GM18909 (cell line): ENCODE measurements around the gene RTCA.
"Not testable (repeated sequence)": the region's sequence is repeated elsewhere in the genome, so short reads cannot be mapped to it uniquely, and the experiment has no call there.

Source experiments
- ATAC-seq: cut with Tn5 transposase; IDR thresholded peaks from one replicate; pipeline ENCODE4 v1.9.1; 2021; ENCODE audit warnings: mild to moderate bottlenecking; ENCODE audit not compliant: unreplicated experiment, poor library complexity

Gene RTCA

DNA sequence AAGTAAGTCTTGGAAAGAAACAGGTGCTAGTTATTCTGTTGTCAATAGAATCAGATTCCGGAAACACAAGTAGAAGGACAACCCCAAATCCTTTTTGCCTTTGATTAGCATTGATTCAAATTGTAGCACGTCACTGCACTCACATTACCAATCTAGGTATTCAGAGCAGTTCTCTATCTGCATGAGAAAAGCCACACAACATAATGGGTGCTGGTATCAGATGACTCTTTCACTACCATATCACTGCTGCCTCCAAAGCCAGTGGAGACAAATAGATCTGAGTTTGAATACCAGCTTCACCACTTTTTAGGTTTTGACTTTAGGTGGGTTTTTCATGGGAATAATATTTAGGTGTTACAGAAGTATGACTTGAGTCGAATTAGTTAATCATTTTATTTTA, 38.9 kb downstream of the RTCA start:
- no peak for ATAC-seq

DNA sequence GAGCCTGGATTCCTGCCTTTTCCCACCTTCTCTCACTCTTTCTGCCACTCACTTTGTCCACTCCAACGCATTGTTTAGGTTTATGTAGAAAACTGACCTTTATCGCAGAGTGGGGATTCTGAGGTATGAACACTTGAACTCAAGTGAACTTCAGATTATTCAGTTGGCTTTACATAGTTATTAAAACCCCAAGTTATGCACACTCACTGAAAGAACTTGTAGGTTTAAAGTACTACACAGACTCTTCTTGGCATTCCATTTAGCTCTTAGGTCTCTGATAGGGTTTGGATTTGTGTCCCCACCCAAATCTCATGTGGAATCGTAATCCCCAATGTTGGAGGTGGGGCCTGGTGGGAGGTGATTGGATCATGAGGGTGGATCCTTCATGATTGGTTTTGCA, 39.9 kb downstream of the RTCA start:
- ATAC-seq: no peak

DNA sequence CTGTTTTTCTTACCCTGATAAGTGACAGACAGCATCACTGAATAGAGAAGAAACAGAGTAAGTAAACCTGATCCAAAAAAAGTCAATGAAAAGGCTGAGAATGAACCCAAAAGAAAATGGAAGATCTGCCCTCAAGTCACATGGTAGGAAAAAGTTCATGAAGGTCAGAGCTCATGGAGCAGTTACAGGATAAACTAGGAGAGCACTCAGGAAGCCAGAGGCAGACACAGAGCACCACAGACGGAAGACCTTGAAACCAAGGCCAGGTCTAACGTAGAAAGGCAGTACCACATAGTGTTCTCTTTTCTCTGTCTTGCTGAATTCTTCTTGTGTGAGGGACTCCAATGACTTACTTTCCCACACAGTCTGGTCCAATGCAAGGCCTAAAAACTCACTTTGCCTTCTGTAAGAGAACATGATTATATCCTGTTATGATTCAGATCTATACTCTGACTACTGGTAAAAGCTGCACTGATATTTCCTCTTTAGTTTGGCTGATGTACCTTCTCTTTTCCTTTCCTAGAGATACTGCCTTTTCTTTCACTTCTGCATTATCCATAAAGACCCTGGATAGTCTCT, 40.8 kb downstream of the RTCA start:
- no peak for ATAC-seq

DNA sequence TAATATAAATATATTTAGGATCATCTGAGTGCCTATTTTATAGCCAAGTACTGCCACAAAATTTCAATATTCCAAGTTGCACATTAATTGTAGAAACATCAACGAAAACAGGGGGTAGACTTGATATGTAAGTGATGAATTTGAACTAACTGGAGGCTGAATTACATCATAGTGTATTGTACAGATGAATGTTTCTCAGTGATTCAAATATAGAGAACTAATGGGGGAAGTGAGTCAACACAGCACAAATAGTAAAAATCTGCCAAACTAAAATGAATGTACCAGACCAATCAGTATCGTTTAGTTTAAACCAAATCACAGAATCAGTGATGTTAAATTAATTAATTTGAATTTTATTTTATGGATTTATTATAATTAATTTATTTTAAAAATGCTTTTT, 42.8 kb downstream of the RTCA start:
- ATAC-seq: no peak

DNA sequence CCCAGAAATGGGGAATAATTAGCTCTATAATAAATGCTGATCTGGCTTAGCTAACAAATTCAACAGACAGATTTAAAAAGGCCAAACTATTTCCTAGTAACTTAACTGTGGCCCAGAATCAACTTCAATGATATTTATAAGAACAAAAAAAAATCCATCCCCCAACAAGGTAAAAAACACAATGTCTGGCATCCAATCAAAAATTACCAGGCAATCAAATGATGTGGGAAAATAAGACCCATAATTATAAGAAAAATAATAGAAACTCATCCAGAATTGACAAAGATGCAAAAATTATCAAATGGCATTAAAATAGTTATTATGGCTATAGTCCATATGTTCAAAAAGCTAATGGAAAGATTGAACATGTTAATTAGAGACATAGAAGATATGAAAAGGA, 43.8 kb downstream of the RTCA start:
- no peak for ATAC-seq

DNA sequence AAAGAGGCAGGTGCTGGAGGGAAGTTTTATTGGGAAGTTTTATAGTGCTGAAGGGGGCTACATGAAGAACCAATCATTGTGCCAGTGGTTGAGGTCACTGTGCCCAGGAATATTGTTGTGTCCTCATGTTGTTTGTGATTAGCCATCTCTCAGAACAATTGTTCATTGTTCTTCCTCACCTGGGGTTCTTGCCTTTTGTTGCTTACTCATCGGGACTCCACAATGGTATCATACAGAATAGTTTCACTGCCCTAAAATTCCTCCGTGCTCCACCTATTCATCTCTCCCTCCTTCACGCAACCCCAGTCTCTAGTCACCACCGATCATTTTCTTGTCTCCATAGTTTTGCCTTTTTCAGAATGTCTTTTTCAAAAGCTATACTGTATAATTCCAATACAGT, 47.4 kb downstream of the RTCA start:
- ATAC-seq: no peak

DNA sequence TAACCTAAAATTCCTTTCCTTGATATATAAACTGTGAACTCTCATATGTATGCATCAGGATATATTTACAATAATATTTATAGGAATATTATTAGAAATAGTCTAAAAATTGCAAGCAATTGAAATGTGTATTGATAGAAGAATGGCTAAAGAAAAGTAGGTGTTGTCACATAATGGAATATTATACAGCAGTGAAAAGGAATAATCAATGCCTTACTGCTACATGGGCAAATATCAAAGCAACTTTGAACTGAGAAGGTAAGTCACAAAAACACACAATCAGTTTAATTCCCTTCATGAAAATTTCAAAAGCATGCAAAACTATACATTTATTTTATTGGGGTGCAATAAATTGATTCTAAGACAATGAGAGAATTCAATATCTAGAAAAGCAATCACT, 50.6 kb downstream of the RTCA start:
- no peak for ATAC-seq

DNA sequence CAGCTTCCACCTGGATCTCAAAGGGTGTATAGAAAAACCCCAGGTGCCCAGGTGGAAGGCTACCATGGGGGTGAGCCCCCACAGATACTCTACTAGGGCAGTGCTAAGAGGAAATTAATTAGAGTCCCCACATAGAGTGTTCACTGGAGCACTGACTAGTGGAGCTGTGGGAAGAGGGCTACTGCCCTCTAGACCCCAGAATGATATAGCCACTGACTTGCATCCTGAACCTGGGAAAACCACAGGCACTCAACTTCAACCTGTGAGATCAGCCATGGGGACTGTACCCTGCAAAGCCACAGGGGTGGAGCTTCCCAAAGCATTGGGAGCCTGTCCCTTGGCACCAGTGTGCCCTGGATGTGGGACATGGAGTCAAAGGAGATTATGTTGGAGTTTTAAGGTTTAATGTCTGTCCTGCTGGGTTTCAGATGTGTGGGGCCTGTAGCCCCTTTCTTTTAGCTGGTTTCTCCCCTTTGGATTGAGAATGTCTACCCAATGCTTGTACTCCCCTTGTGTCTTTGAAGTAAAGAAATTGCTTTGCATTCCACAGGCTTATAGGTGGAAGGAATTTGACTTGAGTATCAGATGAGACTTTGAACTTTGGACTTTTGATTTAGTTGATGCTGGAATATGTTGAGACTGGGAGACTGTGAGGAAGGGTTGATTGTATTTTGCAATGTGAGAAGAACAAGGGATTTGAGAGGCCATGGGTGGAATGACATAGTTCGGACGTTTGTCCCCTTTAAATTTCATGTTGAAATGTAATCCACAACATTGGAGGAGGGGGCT, 54.5 kb downstream of the RTCA start:
- no peak for ATAC-seq

DNA sequence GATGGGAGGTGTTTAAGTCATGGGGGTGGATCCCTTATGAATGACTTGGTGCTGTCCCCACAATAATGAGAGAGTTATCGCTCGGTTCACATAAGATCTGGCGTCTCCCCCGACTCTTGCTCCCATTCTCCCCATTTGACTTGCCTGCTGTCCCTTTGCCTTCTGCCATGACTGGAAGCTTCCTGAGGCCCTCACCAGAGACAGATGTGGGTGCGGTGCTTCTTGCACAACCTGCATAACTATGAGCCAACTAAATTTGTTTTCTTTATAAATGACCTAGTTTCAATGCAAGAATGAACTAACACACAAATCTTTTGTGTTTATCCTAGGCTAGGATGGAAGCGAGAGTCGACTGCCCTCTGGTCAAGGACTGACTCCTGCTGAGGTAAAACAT, 55.1 kb downstream of the RTCA start:
- no peak for ATAC-seq

DNA sequence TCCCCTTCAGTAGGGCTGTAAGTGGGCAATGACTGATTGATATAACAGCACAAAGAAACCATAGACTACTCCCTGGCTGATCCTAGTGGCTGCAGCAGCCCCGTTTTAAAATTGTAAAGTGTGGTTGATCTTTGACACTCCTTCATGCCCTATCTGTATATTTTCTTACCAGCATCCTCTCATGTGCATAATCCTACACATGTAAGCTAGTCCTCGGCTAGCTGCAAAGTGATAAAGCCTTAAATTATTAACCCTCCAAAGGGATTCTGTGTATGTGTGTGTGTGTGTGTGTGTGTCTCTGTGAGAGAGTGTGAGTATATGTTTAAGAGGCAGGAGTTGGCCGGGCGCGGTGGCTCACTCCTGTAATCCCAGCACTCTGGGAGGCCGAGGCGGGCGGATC, 55.5 kb downstream of the RTCA start:
- no peak for ATAC-seq

DNA sequence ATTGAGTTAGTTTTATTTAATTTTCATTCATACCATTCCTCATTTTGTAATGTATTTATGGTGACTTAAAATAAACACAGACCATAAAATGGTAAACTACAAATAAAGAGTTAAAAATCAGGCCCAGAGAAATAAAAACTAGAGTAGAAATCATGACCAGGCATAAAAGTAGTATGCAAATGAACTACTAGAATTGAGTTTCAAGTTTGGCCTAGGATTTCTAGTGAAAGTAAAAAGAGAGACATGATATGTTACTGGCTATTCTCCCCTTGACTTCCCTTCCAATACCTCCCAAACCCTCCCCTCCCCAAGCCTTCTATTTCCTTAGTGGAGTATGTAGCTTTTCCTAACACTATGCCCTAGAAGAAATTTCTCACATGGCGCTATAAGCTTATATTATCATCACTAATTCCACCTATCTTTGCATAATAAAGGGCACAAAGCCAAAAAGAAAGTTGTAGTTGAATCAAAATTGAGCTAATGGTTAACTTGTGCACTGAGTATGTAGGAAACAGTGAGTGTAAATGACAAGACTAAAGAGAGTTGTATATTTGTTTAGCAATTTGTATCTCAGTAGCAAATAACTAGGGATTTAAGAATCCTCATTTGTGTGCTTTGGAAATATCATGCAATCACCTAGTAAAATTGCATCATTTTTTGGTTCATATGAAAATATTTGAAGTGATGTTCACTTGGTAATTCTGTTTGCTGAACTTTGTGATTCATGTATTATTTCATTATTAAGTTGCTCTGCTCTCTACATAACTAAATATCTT, 56.6 kb downstream of the RTCA start:
- peak; percentile 88 for ATAC-seq

DNA sequence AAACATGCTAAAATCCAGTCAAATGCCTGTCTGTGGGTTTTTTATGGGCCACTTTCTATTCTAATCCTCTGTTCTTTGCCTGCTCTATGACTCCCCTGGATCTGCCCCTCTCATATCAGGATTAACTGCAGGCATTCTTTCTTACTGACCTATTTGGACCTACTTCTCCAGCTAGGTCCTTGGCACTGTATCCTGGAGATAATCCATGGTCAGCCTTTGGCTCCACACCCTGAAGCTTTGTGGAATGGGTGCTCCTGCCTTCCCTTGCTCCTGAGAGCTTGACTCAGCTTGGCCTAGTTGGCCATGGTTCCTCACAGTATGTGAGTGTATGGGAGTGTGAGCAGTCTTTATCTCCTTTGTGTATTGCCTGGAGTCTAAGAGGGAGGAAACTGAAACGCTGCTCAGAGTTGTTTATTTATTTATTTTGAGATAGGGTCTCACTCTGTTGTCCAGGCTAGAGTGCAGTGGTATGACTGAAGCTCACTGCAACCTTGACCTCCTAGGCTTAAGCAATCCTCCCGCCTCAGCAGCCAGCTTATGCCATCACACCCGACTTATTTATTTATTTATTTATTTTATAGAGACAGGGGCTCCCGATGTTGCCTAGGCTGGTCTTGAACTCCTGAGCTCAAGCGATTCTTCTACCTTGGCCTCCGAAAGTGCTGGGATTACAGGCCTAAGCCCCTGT, 57.5 kb downstream of the RTCA start:
- ATAC-seq: no peak

DNA sequence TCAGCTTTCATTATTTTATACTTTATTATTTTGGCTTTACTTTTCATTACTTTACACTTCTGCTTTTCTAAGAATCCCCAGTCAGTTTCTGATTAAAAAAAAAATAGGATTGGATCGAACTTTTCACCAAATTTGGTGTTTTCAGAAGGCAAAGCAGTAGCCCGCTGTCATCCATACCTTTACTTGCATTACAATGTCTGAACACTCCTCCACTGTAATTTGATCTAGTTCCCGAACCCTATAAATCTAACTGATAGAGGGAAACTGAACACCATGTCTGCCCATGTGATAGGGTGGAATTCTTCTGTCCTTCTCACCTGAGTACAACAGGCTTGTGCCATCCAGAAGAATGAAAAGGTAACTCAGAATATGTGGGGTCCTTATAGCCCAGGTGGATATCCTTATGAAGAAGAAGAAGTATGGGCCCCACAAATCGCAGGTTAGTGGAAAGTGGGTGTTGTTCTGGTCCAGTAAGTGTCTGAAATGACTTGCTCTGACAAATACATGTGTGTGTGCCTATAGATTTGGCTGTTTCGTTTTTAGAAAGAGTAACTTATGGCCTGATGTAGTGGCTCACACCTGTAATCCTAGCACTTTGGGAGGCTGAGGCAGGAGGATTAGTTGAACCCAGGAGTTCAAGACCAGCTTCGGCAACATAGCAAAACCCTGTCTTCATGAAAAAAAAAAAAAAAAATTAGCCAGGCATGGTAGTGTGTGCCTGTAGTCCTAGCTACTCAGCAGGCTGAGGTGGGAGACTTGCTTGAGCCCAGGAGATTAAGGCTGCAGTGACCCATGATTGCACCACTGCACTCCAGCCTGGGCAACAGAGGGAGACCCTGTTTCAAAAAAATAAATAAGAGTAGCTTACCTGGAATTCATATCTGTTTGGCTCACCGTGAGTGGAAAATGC, 59.7 kb downstream of the RTCA start:
- ATAC-seq: no peak

DNA sequence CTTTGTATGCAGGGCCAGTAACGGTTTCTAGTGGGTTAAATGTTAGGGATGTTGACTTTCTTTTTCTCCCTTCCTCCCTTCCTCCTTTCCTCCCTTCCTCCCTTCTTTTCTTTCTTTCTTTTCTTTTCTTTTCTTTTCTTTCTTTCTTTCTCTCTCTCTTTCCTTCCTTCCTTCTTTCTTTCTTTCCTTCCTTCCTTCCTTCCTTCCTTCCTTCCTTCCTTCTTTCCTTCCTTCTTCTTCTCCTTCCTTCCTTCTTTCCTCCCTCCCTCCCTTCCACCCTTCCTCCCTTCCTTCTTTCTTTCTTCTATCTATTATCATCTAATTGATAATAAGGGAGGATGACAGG, 60.3 kb downstream of the RTCA start:
- ATAC-seq: not testable (repeated sequence)

DNA sequence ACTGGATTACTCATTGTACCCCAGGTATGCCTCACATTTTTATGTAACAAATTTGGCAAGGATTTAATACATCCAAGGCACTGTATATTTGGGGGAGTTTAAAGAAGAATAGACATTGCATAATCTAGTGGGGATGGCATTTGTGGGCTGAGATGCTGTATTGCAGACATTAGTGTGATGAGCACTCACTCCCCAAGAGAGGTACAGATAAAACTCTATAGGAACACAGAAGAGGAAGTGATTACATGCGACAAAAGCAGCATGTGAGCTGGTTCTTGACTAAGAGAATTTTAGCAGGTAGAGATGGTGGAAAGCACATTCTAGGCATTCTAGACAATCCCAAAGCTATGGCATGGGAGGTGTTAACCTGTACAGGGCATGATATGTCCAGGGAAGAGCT, 62.1 kb downstream of the RTCA start:
- no peak for ATAC-seq

DNA sequence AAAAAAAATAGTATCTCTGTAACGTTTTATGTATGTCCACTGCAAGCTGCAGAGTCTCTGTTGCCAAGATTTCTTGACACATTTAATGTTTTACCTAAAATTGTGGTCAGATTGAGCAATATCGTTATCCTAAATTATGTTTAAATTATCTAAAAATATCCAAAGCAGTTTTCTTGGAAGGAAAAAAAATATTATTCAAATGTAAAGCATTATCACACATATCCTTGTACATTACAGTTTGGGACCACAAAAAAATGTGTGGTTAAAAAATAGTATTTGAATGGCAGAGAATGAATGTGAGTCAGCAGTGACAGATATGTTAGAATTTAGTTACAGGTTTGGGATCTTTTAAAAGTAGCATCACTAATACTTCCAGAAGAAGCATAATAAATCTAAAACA, 65.1 kb downstream of the RTCA start:
- not testable (repeated sequence) for ATAC-seq

DNA sequence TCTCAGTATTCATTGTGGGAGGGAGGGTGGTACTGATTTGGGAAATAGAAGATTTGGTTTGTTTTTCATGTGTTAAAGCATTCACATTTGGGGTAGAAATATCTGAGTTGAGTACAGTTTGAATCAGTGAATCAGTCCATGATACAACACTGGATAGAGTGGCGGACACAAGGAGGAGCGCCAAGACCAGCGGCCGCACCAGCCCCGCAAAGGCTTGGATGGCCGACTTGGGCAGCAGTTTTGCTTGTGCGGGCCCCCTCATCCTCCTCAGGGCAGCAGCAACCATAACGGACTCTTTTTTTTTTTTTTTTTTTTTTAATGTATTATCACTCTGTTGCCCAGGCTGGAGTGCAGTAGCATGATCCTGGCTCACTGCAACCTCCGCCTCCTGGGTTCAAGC, 66.3 kb downstream of the RTCA start:
- ATAC-seq: no peak

DNA sequence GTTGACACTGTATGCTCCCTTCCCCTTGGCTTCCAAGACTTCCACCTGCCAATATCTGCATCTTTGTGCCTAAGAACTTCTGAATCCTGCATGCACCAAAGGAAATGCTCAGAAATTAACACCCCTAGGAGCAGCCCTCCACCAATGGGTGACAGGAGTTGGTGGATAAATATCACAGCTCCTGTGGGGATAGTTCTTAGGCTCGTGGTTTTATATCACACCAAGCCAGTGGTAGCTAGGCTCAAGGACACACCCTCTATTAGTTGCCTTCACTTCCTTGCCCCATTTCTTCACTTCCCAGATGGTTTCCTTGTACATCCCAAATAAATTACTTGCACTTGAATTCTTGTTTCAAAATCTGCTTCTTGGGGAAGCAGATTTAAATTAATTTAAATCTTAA, 69.4 kb downstream of the RTCA start:
- no peak for ATAC-seq

DNA sequence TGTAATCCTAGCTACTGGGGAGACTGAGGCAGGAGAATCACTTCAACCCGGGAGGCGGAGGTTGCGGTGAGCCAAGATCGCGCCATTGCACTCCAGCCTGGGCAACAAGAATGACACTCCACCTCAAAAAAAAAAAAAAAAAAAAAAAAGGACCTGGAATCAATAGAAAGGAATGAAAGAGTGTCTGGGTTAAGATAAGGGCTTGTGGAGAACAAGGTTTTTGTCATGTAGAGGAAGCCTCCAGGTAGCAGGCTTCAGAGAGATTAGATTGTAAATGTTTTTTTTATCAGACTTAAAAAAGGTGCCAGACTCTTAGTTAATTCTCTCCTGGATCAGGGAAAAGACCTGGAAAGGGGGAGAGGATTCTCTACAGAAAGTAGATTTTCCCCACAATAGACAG, 71.9 kb downstream of the RTCA start:
- ATAC-seq: not testable (repeated sequence)

DNA sequence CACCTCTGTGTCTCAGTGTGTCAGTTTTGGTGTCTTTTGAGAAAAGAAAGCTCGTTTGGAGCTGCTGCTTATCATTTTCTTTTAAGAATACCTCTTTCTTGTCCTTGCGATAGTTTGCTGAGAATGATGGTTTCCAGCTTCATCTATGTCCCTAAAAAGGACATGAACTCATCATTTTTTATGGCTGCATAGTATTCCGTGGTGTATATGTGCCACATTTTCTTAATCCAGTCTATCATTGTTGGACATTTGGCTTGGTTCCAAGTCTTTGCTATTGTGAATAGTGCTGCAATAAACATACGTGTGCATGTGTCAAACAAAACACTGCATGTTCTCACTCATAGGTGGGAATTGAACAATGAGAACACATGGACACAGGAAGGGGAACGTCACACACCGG, 73.7 kb downstream of the RTCA start:
- ATAC-seq: not testable (repeated sequence)
